K562 (cell line): Measurements from ENCODE around the gene ZC3H8. TPM values are rescaled to one million over a fixed set of nuclear protein-coding genes. Genes with fewer than 3 reads are reported as not detected.

ENCODE experiments used
- NCOA4 ChIP-seq: fragments of 450-650 bp; IDR thresholded peaks from 2 replicates; pipeline ENCODE4 v1.6.1; 2018; ENCODE audit warnings: mild to moderate bottlenecking; ENCODE audit not compliant: partially characterized antibody
- REST ChIP-seq, 2 experiments: fragments of 450-650 bp; formaldehyde crosslinking in 1 of 2; IDR thresholded peaks; 2 replicates each; pipeline versions ENCODE4 v1.4.0 to v1.6.1; 2014 to 2020; ENCODE audit warnings: mild to moderate bottlenecking in 2 of 2, borderline replicate concordance in 1 of 2, low read depth in 1 of 2
- SFPQ ChIP-seq: fragments of 200-400 bp; formaldehyde crosslinking; IDR thresholded peaks from 2 replicates; pipeline ENCODE4 v1.6.1; 2017; ENCODE audit warnings: mild to moderate bottlenecking, low read depth, low read length, moderate library complexity
- SRSF7 ChIP-seq: fragments of 200-400 bp; formaldehyde crosslinking; optimal IDR thresholded peaks from 2 replicates; pipeline ENCODE3; 2017; ENCODE audit warnings: mild to moderate bottlenecking, low read depth, low read length
- polyA plus RNA-seq, 8 experiments: library from polyadenylated mRNA; depleted of rRNA in 4 of 8; stranded (reverse) in 5 of 8; unstranded in 3 of 8; fragments of >200 nt; fragmentation: Nextera tagmentation in 2 of 8; fragmentation: Illumina TruSeq in 1 of 8; extraction: Ambion mirVana in 2 of 8; extraction: Trizol in 1 of 8; gene quantifications; 2 replicates each; pipeline versions ENCODE4 v1.2.1 to v1.2.3, GENCODE V29; 2011 to 2014; ENCODE audit warnings: inconsistent platforms in 1 of 8, missing spikeins in 1 of 8
- total RNA-seq, 7 experiments: library from RNA; depleted of rRNA in 6 of 7; stranded (reverse); fragments of >200 nt in 6 of 7; fragmentation: Illumina TruSeq in 2 of 7; extraction: Trizol in 2 of 7; gene quantifications; 2 replicates each; pipeline versions ENCODE4 v1.2.1 to v1.2.3, GENCODE V29; 2011 to 2021; ENCODE audit warnings: low replicate concordance in 1 of 7
- TF ChIP-seq, protein P1 (sequence below): fragments of 250-450 bp; sonication (Bioruptor Pico); IDR thresholded peaks from 2 replicates; pipeline ENCODE4 v1.5.0; 2021; ENCODE audit warnings: mild to moderate bottlenecking, borderline replicate concordance

ZC3H8 gene
- total and polyA plus RNA-seq, 9 of the 15 experiments (the other 6 are each of a cell fraction or from before 2014, with no cell fraction given) = 11.6 to 41.5 (median 27.5) TPM

GRCh38 chr2:112293636-112294401, 39.0 kb upstream of the ZC3H8 start (continued):
- TF ChIP-seq, protein P1, sequence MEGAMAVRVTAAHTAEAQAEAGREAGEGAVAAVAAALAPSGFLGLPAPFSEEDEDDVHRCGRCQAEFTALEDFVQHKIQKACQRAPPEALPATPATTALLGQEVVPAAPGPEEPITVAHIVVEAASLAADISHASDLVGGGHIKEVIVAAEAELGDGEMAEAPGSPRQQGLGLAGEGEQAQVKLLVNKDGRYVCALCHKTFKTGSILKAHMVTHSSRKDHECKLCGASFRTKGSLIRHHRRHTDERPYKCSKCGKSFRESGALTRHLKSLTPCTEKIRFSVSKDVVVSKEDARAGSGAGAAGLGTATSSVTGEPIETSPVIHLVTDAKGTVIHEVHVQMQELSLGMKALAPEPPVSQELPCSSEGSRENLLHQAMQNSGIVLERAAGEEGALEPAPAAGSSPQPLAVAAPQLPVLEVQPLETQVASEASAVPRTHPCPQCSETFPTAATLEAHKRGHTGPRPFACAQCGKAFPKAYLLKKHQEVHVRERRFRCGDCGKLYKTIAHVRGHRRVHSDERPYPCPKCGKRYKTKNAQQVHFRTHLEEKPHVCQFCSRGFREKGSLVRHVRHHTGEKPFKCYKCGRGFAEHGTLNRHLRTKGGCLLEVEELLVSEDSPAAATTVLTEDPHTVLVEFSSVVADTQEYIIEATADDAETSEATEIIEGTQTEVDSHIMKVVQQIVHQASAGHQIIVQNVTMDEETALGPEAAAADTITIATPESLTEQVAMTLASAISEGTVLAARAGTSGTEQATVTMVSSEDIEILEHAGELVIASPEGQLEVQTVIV (CRISPR knock-in tag) = no peak
- TF ChIP-seq SRSF7 (no peak), NCOA4 (no peak), SFPQ (no peak), REST (IDR thresholded peaks at IDR 0.05; ENCODE audit: borderline replicate concordance) (no peak), REST (CRISPR knock-in tag; IDR thresholded peaks at IDR 0.05; ENCODE audit: low read depth) (no peak)
- TF ChIP-seq, all 486 proteins: peak for 3
